CMK (cell line): ENCODE data around the gene PLA2G4F.

Experiments
- DNase-seq: peaks from one replicate; pipeline ENCODE4 v3.0.0-alpha.2; 2010; ENCODE audit warnings: low read depth

The PLA2G4F gene

GRCh38 chr15:42148808-42149492 lies 7.5 kb downstream of the PLA2G4F start:
- no peak for DNase-seq

GRCh38 chr15:42147431-42147735 lies 9.1 kb downstream of the PLA2G4F start:
- no peak for DNase-seq

GRCh38 chr15:42146551-42147430 lies 9.6 kb downstream of the PLA2G4F start:
- DNase-seq: no peak

GRCh38 chr15:42145546-42146455 lies 10.6 kb downstream of the PLA2G4F start:
- no peak for DNase-seq

- DNase-seq: no peak
These were observed 11.5 kb downstream of the PLA2G4F start for GRCh38 chr15:42144841-42145375.

GRCh38 chr15:42143866-42144625 lies 12.4 kb downstream of the PLA2G4F start:
- no peak for DNase-seq

GRCh38 chr15:42143356-42143755 lies 13.1 kb downstream of the PLA2G4F start:
- DNase-seq: no peak

GRCh38 chr15:42141795-42142667 lies 14.4 kb downstream of the PLA2G4F start:
- no peak for DNase-seq

- DNase-seq: no peak
These were observed 15.2 kb downstream of the PLA2G4F start for GRCh38 chr15:42141246-42141645.

GRCh38 chr15:42140383-42141070 lies 15.9 kb downstream of the PLA2G4F start:
- DNase-seq: no peak

GRCh38 chr15:42139596-42139995 lies 16.8 kb downstream of the PLA2G4F start:
- no peak for DNase-seq

- DNase-seq: no peak
These were observed 17.5 kb downstream of the PLA2G4F start for GRCh38 chr15:42138968-42139386.

GRCh38 chr15:42138411-42138810 lies 18.0 kb downstream of the PLA2G4F start:
- DNase-seq: no peak

- DNase-seq: no peak
These were observed 18.8 kb downstream of the PLA2G4F start for GRCh38 chr15:42137461-42138261.

GRCh38 chr15:42136513-42136912 lies 19.9 kb downstream of the PLA2G4F start:
- DNase-seq: no peak

- no peak for DNase-seq
These were observed 21.1 kb downstream of the PLA2G4F start for GRCh38 chr15:42135351-42135750.

- DNase-seq: no peak
These were observed 21.7 kb downstream of the PLA2G4F start for GRCh38 chr15:42134617-42135245.

GRCh38 chr15:42133886-42134502 lies 22.4 kb downstream of the PLA2G4F start:
- peak; percentile 27 for DNase-seq
